WTC11 (cell line): ENCODE measurements around the gene LMAN2. TPM values are rescaled to one million over a fixed set of nuclear protein-coding genes. Genes with fewer than 3 reads are reported as not detected.

Experiments
- ATAC-seq: fragments of 200-7000 bp; cut with Tn5 transposase; 2 replicates; pipeline ENCODE4 v1.10.0; 2021; ENCODE audit warnings: mild to moderate bottlenecking, moderate library complexity
- CTCF ChIA-PET: fragments of 300-600 bp; sonication (Branson Sonifier 250); formaldehyde crosslinking; loops from one replicate; lab custom pipeline; 2021; ENCODE audit warnings: antibody characterized with exemption; lab: Charles Lee
- POLR2A ChIA-PET: fragments of 350-600 bp; sonication (Branson Sonifier 250); formaldehyde crosslinking; loops from one replicate; lab custom pipeline; 2021; ENCODE audit warnings: antibody characterized with exemption; lab: Charles Lee
- DNase-seq: peaks from one replicate; pipeline ENCODE4 v3.0.0; 2021; ENCODE audit warnings: low spot score
- H3K27ac Mint-ChIP-seq: 2 replicates; pipeline ENCODE4 v1.8.0; 2021; ENCODE audit warnings: mixed read lengths
- H3K27me3 Mint-ChIP-seq: 2 replicates; pipeline ENCODE4 v1.8.0; 2021; ENCODE audit warnings: low read depth, mild to moderate bottlenecking, moderate library complexity, mixed read lengths
- H3K36me3 Mint-ChIP-seq: 2 replicates; pipeline ENCODE4 v1.8.0; 2021; ENCODE audit warnings: mixed read lengths
- H3K4me1 Mint-ChIP-seq: 2 replicates; pipeline ENCODE4 v1.8.0; 2022; ENCODE audit warnings: mixed read lengths
- H3K4me3 Mint-ChIP-seq: 2 replicates; pipeline ENCODE4 v1.8.0; 2021; ENCODE audit warnings: mild to moderate bottlenecking, moderate library complexity, mixed read lengths
- H3K9me3 Mint-ChIP-seq: 2 replicates; pipeline ENCODE4 v1.8.0; 2021; ENCODE audit warnings: mixed read lengths
- CBFB ChIP-seq: sonication (generic); formaldehyde crosslinking; IDR thresholded peaks from 2 replicates; pipeline ENCODE4 v1.8.1; 2022; ENCODE audit warnings: mild to moderate bottlenecking, low read depth, missing genetic modification reagents
- E2F4 ChIP-seq: sonication (generic); formaldehyde crosslinking; IDR thresholded peaks from 2 replicates; pipeline ENCODE4 v1.8.1; 2022; ENCODE audit warnings: low read depth, mild to moderate bottlenecking, moderate library complexity, missing genetic modification reagents, borderline replicate concordance
- FOXK1 ChIP-seq: sonication (generic); formaldehyde crosslinking; IDR thresholded peaks from 2 replicates; pipeline ENCODE4 v1.8.0; 2022; ENCODE audit warnings: mild to moderate bottlenecking, moderate library complexity, missing genetic modification reagents
- GRHL2 ChIP-seq: fragments of 250-450 bp; sonication (Bioruptor Pico); IDR thresholded peaks from 2 replicates; pipeline ENCODE4 v1.8.0; 2022; ENCODE audit warnings: mild to moderate bottlenecking, moderate library complexity; ENCODE audit not compliant: insufficient replicate concordance, severe bottlenecking
- GTF2I ChIP-seq: fragments of 250-450 bp; sonication (Bioruptor Pico); conservative IDR thresholded peaks from 2 replicates; pipeline ENCODE4 v1.4.0; 2021; ENCODE audit warnings: mild to moderate bottlenecking
- HMGXB4 ChIP-seq: sonication (generic); formaldehyde crosslinking; IDR thresholded peaks from 2 replicates; pipeline ENCODE4 v1.8.1; 2023; ENCODE audit warnings: mild to moderate bottlenecking, moderate library complexity, missing genetic modification reagents
- NFE2L1 ChIP-seq: sonication (generic); formaldehyde crosslinking; IDR thresholded peaks from 2 replicates; pipeline ENCODE4 v1.8.1; 2023; ENCODE audit warnings: missing genetic modification reagents
- NR3C1 ChIP-seq: sonication (generic); formaldehyde crosslinking; conservative IDR thresholded peaks from 2 replicates; pipeline ENCODE4 v1.8.1; 2023; ENCODE audit warnings: low read depth, mild to moderate bottlenecking, missing genetic modification reagents
- OVOL2 ChIP-seq: fragments of 250-450 bp; sonication (Bioruptor Pico); IDR thresholded peaks from 2 replicates; pipeline ENCODE4 v1.9.0; 2021; ENCODE audit warnings: mild to moderate bottlenecking, borderline replicate concordance
- RELA ChIP-seq: sonication (generic); formaldehyde crosslinking; IDR thresholded peaks from 2 replicates; pipeline ENCODE4 v1.8.1; 2022; ENCODE audit warnings: missing genetic modification reagents, mild to moderate bottlenecking, borderline replicate concordance
- SMAD3 ChIP-seq: sonication (generic); formaldehyde crosslinking; IDR thresholded peaks from 2 replicates; pipeline ENCODE4 v1.8.0; 2022; ENCODE audit warnings: missing genetic modification reagents, mild to moderate bottlenecking, borderline replicate concordance
- TCF7 ChIP-seq: sonication (generic); formaldehyde crosslinking; IDR thresholded peaks from 2 replicates; pipeline ENCODE4 v1.8.0; 2022; ENCODE audit warnings: mild to moderate bottlenecking, low read depth, missing genetic modification reagents, moderate library complexity
- TP53 ChIP-seq: sonication (generic); formaldehyde crosslinking; IDR thresholded peaks from 2 replicates; pipeline ENCODE4 v1.8.1; 2023; ENCODE audit warnings: mild to moderate bottlenecking, missing genetic modification reagents
- ZNF121 ChIP-seq: sonication (generic); formaldehyde crosslinking; IDR thresholded peaks from 2 replicates; pipeline ENCODE4 v1.8.0; 2023; ENCODE audit warnings: missing genetic modification reagents
- ZNF263 ChIP-seq: sonication (generic); formaldehyde crosslinking; IDR thresholded peaks from 2 replicates; pipeline ENCODE4 v1.8.1; 2022; ENCODE audit warnings: low read depth, mild to moderate bottlenecking, moderate library complexity, missing genetic modification reagents
- ZNF281 ChIP-seq: sonication (generic); formaldehyde crosslinking; IDR thresholded peaks from 2 replicates; pipeline ENCODE4 v1.8.0; 2023; ENCODE audit warnings: mild to moderate bottlenecking, missing genetic modification reagents
- total RNA-seq: library from RNA; stranded (reverse); gene quantifications from 3 replicates; pipeline ENCODE4 v1.2.3, GENCODE V29; 2021
- TF ChIP-seq, protein P1 (sequence below): fragments of 250-450 bp; sonication (Bioruptor Pico); IDR thresholded peaks from 2 replicates; pipeline ENCODE4 v1.9.0; 2021; ENCODE audit warnings: mild to moderate bottlenecking, borderline replicate concordance
- TF ChIP-seq, protein P2 (sequence below): sonication (generic); formaldehyde crosslinking; IDR thresholded peaks from 2 replicates; pipeline ENCODE4 v1.8.1; 2023; ENCODE audit warnings: mild to moderate bottlenecking, missing genetic modification reagents
- TF ChIP-seq, protein P3 (sequence below): sonication (generic); formaldehyde crosslinking; IDR thresholded peaks from 2 replicates; pipeline ENCODE4 v1.8.0; 2022; ENCODE audit warnings: mild to moderate bottlenecking, missing genetic modification reagents

LMAN2 gene
- total RNA-seq, 1 experiment from 2014 or later = 162 TPM

DNA sequence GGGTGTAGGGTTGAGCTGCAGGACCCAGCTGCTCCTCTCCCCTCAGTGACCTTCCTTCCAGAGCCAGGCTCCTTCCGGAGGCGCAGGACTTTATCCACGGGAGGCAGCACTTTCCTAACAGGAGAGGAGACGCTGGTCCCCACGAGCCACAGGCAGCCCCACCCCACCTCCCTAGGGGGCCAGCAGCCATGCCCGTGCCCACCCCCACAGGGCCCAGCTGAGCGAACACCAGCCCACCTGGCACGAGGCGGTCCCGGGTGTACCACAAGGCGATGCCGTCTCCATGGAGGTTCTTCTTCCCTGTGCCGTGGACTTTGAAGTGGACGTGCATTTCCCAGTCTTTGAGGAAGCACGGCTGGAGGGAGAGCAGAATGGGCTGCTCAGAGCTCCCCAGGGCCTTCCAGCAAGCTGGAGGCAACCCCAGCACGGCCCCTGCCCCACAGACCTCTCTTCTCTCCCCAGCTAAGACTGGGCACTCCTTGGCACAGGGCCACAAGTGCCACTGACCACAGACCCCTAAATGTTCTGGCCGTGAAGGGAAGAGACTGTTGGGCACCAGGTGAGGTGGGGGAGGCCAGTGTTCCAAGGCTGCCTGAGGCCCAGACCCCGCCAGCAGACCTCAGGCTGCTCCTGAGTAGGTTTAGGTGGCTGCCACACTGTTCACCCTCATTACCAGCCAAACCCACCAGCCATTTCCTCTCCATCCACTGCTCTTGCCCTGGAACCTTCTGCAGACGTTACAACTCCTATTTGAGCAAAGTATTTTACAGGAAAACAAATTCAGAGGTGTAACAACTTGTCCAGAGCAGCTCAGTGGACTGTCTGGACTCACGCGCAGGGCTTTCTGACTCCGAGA is 13.0 kb downstream of the LMAN2 start (continued):
- TF ChIP-seq, protein P1, sequence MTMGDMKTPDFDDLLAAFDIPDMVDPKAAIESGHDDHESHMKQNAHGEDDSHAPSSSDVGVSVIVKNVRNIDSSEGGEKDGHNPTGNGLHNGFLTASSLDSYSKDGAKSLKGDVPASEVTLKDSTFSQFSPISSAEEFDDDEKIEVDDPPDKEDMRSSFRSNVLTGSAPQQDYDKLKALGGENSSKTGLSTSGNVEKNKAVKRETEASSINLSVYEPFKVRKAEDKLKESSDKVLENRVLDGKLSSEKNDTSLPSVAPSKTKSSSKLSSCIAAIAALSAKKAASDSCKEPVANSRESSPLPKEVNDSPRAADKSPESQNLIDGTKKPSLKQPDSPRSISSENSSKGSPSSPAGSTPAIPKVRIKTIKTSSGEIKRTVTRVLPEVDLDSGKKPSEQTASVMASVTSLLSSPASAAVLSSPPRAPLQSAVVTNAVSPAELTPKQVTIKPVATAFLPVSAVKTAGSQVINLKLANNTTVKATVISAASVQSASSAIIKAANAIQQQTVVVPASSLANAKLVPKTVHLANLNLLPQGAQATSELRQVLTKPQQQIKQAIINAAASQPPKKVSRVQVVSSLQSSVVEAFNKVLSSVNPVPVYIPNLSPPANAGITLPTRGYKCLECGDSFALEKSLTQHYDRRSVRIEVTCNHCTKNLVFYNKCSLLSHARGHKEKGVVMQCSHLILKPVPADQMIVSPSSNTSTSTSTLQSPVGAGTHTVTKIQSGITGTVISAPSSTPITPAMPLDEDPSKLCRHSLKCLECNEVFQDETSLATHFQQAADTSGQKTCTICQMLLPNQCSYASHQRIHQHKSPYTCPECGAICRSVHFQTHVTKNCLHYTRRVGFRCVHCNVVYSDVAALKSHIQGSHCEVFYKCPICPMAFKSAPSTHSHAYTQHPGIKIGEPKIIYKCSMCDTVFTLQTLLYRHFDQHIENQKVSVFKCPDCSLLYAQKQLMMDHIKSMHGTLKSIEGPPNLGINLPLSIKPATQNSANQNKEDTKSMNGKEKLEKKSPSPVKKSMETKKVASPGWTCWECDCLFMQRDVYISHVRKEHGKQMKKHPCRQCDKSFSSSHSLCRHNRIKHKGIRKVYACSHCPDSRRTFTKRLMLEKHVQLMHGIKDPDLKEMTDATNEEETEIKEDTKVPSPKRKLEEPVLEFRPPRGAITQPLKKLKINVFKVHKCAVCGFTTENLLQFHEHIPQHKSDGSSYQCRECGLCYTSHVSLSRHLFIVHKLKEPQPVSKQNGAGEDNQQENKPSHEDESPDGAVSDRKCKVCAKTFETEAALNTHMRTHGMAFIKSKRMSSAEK (CRISPR knock-in tag) = no peak
- TF ChIP-seq SMAD3 (CRISPR knock-in tag) = no peak
- TF ChIP-seq, protein P2, sequence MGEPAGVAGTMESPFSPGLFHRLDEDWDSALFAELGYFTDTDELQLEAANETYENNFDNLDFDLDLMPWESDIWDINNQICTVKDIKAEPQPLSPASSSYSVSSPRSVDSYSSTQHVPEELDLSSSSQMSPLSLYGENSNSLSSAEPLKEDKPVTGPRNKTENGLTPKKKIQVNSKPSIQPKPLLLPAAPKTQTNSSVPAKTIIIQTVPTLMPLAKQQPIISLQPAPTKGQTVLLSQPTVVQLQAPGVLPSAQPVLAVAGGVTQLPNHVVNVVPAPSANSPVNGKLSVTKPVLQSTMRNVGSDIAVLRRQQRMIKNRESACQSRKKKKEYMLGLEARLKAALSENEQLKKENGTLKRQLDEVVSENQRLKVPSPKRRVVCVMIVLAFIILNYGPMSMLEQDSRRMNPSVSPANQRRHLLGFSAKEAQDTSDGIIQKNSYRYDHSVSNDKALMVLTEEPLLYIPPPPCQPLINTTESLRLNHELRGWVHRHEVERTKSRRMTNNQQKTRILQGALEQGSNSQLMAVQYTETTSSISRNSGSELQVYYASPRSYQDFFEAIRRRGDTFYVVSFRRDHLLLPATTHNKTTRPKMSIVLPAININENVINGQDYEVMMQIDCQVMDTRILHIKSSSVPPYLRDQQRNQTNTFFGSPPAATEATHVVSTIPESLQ (CRISPR knock-in tag) = no peak
- TF ChIP-seq, protein P3, sequence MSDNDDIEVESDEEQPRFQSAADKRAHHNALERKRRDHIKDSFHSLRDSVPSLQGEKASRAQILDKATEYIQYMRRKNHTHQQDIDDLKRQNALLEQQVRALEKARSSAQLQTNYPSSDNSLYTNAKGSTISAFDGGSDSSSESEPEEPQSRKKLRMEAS (CRISPR knock-in tag) = no peak
- no peak for TF ChIP-seq GRHL2 (CRISPR knock-in tag)
- no peak for TF ChIP-seq NFE2L1
- no peak for TF ChIP-seq TP53 (CRISPR knock-in tag)
- TF ChIP-seq OVOL2 = no peak
- TF ChIP-seq, all 79 proteins: peak for 0

GRCh38 chr5:177336603-177337494 is 14.6 kb downstream of the LMAN2 start:
- Mint-ChIP-seq H3K4me3 (no peak overlapping the region), H3K4me1 (peaks cover 41% of the 10 kb centered on the region), H3K36me3 (peaks cover 58% of the 10 kb centered on the region), H3K27me3 (no peaks in the 10 kb centered on the region), H3K27ac (peak overlapping the region; percentile 97), H3K9me3 (no peaks in the 10 kb centered on the region)
- POLR2A ChIA-PET = interaction anchor here (0.9 to 1.1 kb wide), 3 partner anchors 15 to 36 kb away, joined by 3 to 4 read pairs (median 4); partner anchors contain the start of gene LMAN2
- peak; percentile 71 for ATAC-seq
- DNase-seq = peak; percentile 53
- CTCF ChIA-PET = interaction anchor here (0.6 to 2.5 kb wide), 17 partner anchors 9 to 165 kb away, joined by 3 to 23 read pairs (median 5); partner anchors contain the start of gene LMAN2
- TF ChIP-seq SMAD3 (CRISPR knock-in tag) (no peak), ZNF281 (CRISPR knock-in tag) (no peak), GTF2I (CRISPR knock-in tag) (no peak), E2F4 (CRISPR knock-in tag) (no peak), NR3C1 (CRISPR knock-in tag) (no peak), ZNF263 (CRISPR knock-in tag) (no peak), TCF7 (CRISPR knock-in tag) (no peak), ZNF121 (CRISPR knock-in tag) (peak; percentile 52), RELA (CRISPR knock-in tag) (no peak), FOXK1 (CRISPR knock-in tag) (0 out of 2 replicates have a peak, but pooled peaks have one; percentile 55), CBFB (CRISPR knock-in tag) (no peak), HMGXB4 (CRISPR knock-in tag) (no peak)
- TF ChIP-seq, protein P3 (CRISPR knock-in tag) = peak; percentile 64; the same call in 1 of the 2 replicates
